ENCODE results near the gene PIK3R1. TPM values are rescaled to one million over a fixed set of nuclear protein-coding genes. Genes with fewer than 3 reads are reported as not detected.

Gene PIK3R1
- polyA plus RNA-seq, 1 donor (not counting 4 experiments of a cell fraction or from before 2014, with no cell fraction given): 16.7 TPM

DNA sequence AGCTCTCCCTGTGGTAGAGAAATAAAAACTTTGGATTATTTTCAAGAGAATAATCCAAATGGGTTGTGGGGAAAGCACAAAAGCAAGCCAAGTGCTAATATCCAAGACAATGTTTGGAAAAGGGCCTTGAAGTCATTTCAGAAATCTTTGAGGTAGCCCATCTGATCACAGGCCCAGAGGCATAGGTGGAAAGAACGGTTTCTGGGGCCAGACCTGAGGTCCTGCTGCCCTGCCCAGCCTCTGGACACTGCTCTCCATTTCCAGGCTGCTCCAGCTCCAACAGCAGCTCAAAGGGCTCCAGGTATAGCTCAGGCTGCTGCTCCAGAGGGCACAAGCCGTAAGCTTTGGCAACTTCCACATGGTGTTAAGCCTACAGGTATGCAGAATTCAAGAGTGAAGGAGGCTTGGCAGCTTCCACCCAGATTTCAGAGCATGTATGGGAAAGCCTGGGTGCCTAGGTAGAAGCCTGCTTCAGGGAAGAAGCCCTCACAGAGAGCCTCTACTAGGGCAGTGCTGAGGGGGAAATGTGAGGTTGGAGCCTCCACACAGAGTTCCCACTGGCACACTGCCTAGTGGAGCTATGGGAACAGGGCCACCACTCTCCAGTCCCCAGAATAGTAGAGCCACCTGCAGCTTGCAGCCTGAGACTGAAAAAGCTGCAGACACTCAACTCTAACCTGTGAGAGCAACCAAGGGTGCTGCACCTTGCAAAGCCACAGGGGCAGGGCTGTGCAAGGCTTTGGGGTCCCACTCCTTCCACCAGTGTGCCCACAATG is 133.1 kb downstream of the PIK3R1 start:
- Histone ChIP-seq H3K4me2 (ENCODE audit: control insufficient read depth, extremely low read depth, insufficient read depth, low read depth, low read length) (no peak overlapping the region), H4K20me1 (ENCODE audit: control insufficient read depth, extremely low read depth, insufficient read depth, low read length) (no peaks in the 10 kb centered on the region), H3K4me3 (ENCODE audit: control insufficient read depth in 2 of 3, extremely low read depth in 1 of 3, insufficient read depth in 2 of 3, low read depth in 1 of 3, low read length in 3 of 3) (no peak overlapping the region), H3K27me3 (ENCODE audit: control insufficient read depth, extremely low read depth, insufficient read depth, low read length) (no peaks in the 10 kb centered on the region), H3K4me1 (ENCODE audit: control insufficient read depth, extremely low read depth, insufficient read depth, low read length) (peaks cover 21% of the 10 kb centered on the region), H3K79me2 (ENCODE audit: control insufficient read depth, insufficient read depth, low read length) (no peaks in the 10 kb centered on the region), H3K36me3 (ENCODE audit: control insufficient read depth in 2 of 2, extremely low read depth in 1 of 2, insufficient read depth in 2 of 2, low read length in 2 of 2) (no peaks in the 10 kb centered on the region), H2AFZ (ENCODE audit: control insufficient read depth, low read length) (no peak overlapping the region), H3K9me3 (ENCODE audit: control insufficient read depth, low read depth, low read length) (no peaks in the 10 kb centered on the region), H3K9ac (ENCODE audit: control insufficient read depth, extremely low read depth, insufficient read depth, low read length) (no peak overlapping the region), H3K9me1 (ENCODE audit: control insufficient read depth, extremely low read depth, insufficient read depth, low read length) (no peaks in the 10 kb centered on the region), H3K27ac (ENCODE audit: control insufficient read depth, insufficient read depth, low read length) (no peak overlapping the region)
- TF ChIP-seq, protein P1, sequence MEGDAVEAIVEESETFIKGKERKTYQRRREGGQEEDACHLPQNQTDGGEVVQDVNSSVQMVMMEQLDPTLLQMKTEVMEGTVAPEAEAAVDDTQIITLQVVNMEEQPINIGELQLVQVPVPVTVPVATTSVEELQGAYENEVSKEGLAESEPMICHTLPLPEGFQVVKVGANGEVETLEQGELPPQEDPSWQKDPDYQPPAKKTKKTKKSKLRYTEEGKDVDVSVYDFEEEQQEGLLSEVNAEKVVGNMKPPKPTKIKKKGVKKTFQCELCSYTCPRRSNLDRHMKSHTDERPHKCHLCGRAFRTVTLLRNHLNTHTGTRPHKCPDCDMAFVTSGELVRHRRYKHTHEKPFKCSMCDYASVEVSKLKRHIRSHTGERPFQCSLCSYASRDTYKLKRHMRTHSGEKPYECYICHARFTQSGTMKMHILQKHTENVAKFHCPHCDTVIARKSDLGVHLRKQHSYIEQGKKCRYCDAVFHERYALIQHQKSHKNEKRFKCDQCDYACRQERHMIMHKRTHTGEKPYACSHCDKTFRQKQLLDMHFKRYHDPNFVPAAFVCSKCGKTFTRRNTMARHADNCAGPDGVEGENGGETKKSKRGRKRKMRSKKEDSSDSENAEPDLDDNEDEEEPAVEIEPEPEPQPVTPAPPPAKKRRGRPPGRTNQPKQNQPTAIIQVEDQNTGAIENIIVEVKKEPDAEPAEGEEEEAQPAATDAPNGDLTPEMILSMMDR (optimal IDR thresholded peaks at IDR 0.05 in 1 of 3, IDR thresholded peaks at IDR 0.05 in 1 of 3, conservative IDR thresholded peaks at IDR 0.05 in 1 of 3; ENCODE audit: extremely low read depth in 1 of 3, insufficient read depth in 2 of 3, low read length in 3 of 3): no peak
- TF ChIP-seq EZH2 (IDR thresholded peaks at IDR 0.05; ENCODE audit: low read length): no peak
- FAIRE-seq: no peak
- no peak for DNase-seq (ENCODE audit: low read depth, low spot score)
- dilution Hi-C loops (cut with MboI; ENCODE audit: extremely low pct_ligation_motif_present, low sequenced_read_pairs): no loop called here

GRCh38 chr5:68350176-68350575 is 134.6 kb downstream of the PIK3R1 start:
- peaks cover 6% of the 10 kb centered on the region for H3K4me1 ChIP-seq (ENCODE audit: control insufficient read depth, extremely low read depth, insufficient read depth, low read length)
- H4K20me1 ChIP-seq (ENCODE audit: control insufficient read depth, extremely low read depth, insufficient read depth, low read length): no peaks in the 10 kb centered on the region
- no peaks in the 10 kb centered on the region for H3K9me1 ChIP-seq (ENCODE audit: control insufficient read depth, extremely low read depth, insufficient read depth, low read length)
- no peak overlapping the region for H3K4me3 ChIP-seq (ENCODE audit: control insufficient read depth in 2 of 3, extremely low read depth in 1 of 3, insufficient read depth in 2 of 3, low read depth in 1 of 3, low read length in 3 of 3)
- H3K4me2 ChIP-seq (ENCODE audit: control insufficient read depth, extremely low read depth, insufficient read depth, low read depth, low read length): no peak overlapping the region
- H3K9ac ChIP-seq (ENCODE audit: control insufficient read depth, extremely low read depth, insufficient read depth, low read length): no peak overlapping the region
- no peak for DNase-seq (ENCODE audit: low read depth, low spot score)
- no peak for FAIRE-seq
- no peaks in the 10 kb centered on the region for H3K9me3 ChIP-seq (ENCODE audit: control insufficient read depth, low read depth, low read length)
- dilution Hi-C loops (cut with MboI; ENCODE audit: extremely low pct_ligation_motif_present, low sequenced_read_pairs): no loop called here
- no peaks in the 10 kb centered on the region for H3K27me3 ChIP-seq (ENCODE audit: control insufficient read depth, extremely low read depth, insufficient read depth, low read length)
- peak overlapping the region; percentile 40 for H2AFZ ChIP-seq (ENCODE audit: control insufficient read depth, low read length)
- no peak overlapping the region for H3K27ac ChIP-seq (ENCODE audit: control insufficient read depth, insufficient read depth, low read length)
- H3K79me2 ChIP-seq (ENCODE audit: control insufficient read depth, insufficient read depth, low read length): no peaks in the 10 kb centered on the region
- H3K36me3 ChIP-seq (ENCODE audit: control insufficient read depth in 2 of 2, extremely low read depth in 1 of 2, insufficient read depth in 2 of 2, low read length in 2 of 2): no peaks in the 10 kb centered on the region
- TF ChIP-seq EZH2 (IDR thresholded peaks at IDR 0.05; ENCODE audit: low read length): no peak
- TF ChIP-seq, protein P1 (optimal IDR thresholded peaks at IDR 0.05 in 1 of 3, IDR thresholded peaks at IDR 0.05 in 1 of 3, conservative IDR thresholded peaks at IDR 0.05 in 1 of 3; ENCODE audit: extremely low read depth in 1 of 3, insufficient read depth in 2 of 3, low read length in 3 of 3): no peak

All from keratinocyte (primary cell).